ENCODE data around the gene ONECUT2. TPM values are rescaled to one million over a fixed set of nuclear protein-coding genes. Genes with fewer than 3 reads are reported as not detected.

The ONECUT2 gene
- polyA plus RNA-seq, 1 of the 3 experiments (the other 2 are of a cell fraction) = 0.16 TPM

DNA sequence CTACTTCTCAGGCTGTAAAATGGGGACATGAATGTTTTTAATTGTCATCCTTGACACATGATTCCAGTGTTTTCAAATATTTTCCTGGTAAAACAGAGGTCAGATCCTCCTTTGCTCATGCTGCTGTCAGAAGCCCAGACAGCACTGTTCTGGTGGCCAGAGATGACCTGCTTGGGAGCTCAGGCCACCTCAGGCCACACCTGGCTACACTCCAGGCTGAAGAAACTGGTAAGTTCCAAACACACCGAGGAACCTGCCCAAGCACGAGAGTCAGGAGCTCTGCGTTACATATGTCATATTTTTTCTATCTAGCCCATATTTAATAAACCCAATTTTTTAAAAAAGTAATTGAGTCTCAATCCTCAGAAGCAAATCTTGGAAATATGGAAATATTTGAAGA is 103.4 kb downstream of the ONECUT2 start:
- CTCF ChIA-PET = interaction anchor here (0.9 kb wide), 1 partner anchor 24 kb away, joined by 3 read pairs; no protein-coding TSS in a partner anchor
- Histone ChIP-seq H3K9me3 (no peaks in the 10 kb centered on the region), H3F3A (replicated peaks; ENCODE audit: insufficient read depth) (no peaks in the 10 kb centered on the region), H2AFZ (ENCODE audit: low read depth) (no peak overlapping the region), H3K9ac (no peak overlapping the region), H3K36me3 (replicated peaks in 1 of 2; ENCODE audit: control insufficient read depth in 1 of 2, insufficient read depth in 2 of 2, low read length in 1 of 2) (no peaks in the 10 kb centered on the region), H3K9me2 (no peaks in the 10 kb centered on the region), H3K27me3 (ENCODE audit: insufficient read depth) (no peaks in the 10 kb centered on the region), H3K4me2 (no peak overlapping the region), H3K79me2 (ENCODE audit: insufficient read depth) (no peaks in the 10 kb centered on the region), H3K4me1 (ENCODE audit: control insufficient read depth in 1 of 2, insufficient read depth in 2 of 2, low read depth in 1 of 2, low read length in 1 of 2) (peaks cover 6 to 14% of the 10 kb centered on the region in 2 experiments; a peak in 2 of 4 replicates), H3K27ac (ENCODE audit: low read depth in 2 of 2, low read length in 1 of 2) (no peak overlapping the region), H4K20me1 (ENCODE audit: insufficient read depth) (no peaks in the 10 kb centered on the region), H3K4me3 (ENCODE audit: low read depth in 2 of 2, low read length in 1 of 2) (no peak overlapping the region)
- POLR2A ChIA-PET = no interaction called here
- 77% methylated on average over 3 of the region's 3 CpGs for WGBS (ENCODE audit: low lambda C conversion rate)
- no peak for DNase-seq
- TF ChIP-seq JUND (IDR thresholded peaks at IDR 0.05) = no peak

DNA sequence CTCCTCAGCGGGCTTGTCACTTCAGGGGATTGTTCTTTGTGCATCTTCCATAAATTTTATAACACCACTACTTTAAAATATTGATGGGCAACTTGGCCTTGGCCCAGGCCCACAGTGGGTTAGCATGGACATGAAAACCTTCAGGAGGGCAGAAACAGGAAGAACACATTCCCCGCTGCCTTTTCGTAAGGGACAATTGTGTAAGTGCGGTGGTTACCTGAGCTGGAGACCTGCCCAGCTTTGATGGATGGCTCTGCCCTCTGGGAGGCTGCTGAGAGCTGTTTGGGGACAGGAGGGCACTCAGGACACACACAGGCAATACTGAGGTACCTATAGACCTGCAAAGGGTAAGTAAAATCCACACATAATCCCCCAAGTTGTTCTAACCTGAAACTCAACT is 104.5 kb downstream of the ONECUT2 start:
- no peak for DNase-seq
- Histone ChIP-seq H3K4me1 (ENCODE audit: control insufficient read depth in 1 of 2, insufficient read depth in 2 of 2, low read depth in 1 of 2, low read length in 1 of 2) (peaks cover 6 to 7% of the 10 kb centered on the region in 2 experiments; a peak in 2 of 4 replicates), H3F3A (replicated peaks; ENCODE audit: insufficient read depth) (no peaks in the 10 kb centered on the region), H3K4me2 (no peak overlapping the region), H3K9me3 (no peaks in the 10 kb centered on the region), H3K4me3 (ENCODE audit: low read depth in 2 of 2, low read length in 1 of 2) (no peak overlapping the region), H3K9me2 (no peaks in the 10 kb centered on the region), H3K27ac (ENCODE audit: low read depth in 2 of 2, low read length in 1 of 2) (no peak overlapping the region), H3K9ac (no peak overlapping the region), H3K36me3 (replicated peaks in 1 of 2; ENCODE audit: control insufficient read depth in 1 of 2, insufficient read depth in 2 of 2, low read length in 1 of 2) (no peaks in the 10 kb centered on the region), H4K20me1 (ENCODE audit: insufficient read depth) (no peaks in the 10 kb centered on the region), H2AFZ (ENCODE audit: low read depth) (no peak overlapping the region), H3K27me3 (ENCODE audit: insufficient read depth) (no peaks in the 10 kb centered on the region), H3K79me2 (ENCODE audit: insufficient read depth) (no peaks in the 10 kb centered on the region)
- POLR2A ChIA-PET = no interaction called here
- WGBS (ENCODE audit: low lambda C conversion rate) = 86% methylated on average over 4 of the region's 4 CpGs
- no peak for TF ChIP-seq RXRA (IDR thresholded peaks at IDR 0.05; ENCODE audit: borderline replicate concordance, low read depth)
- TF ChIP-seq SIN3A (IDR thresholded peaks at IDR 0.05; ENCODE audit: borderline replicate concordance, low read depth, low read length) = no peak
- no peak for TF ChIP-seq TEAD4 (IDR thresholded peaks at IDR 0.05; ENCODE audit: borderline replicate concordance, insufficient read depth)
- TF ChIP-seq RFX5 (IDR thresholded peaks at IDR 0.05; ENCODE audit: low read length) = no peak
- CTCF ChIA-PET = interaction anchor here (0.9 kb wide), 1 partner anchor 792 kb away, joined by 3 read pairs; no protein-coding TSS in a partner anchor

Other genes with a start within 250 kb of the ONECUT2 start
- 0.05 and 0.28 TPM in 2 replicates for gene ST8SIA3, start 82.8 kb upstream of the ONECUT2 start, polyA plus RNA-seq (2012; rRNA removed)
- gene FECH, start 151.3 kb downstream of the ONECUT2 start, polyA plus RNA-seq (2012; rRNA removed) = 44.4 and 45.3 TPM in 2 replicates
- gene NARS1, start 186.5 kb downstream of the ONECUT2 start, polyA plus RNA-seq (2012; rRNA removed) = 84.9 and 129 TPM in 2 replicates

Data from SK-N-SH (cell line).